K562 (cell line): ENCODE measurements around the gene RPS6KA4. TPM values are rescaled to one million over a fixed set of nuclear protein-coding genes. Genes with fewer than 3 reads are reported as not detected.
A peak's percentile ranks its signal among the peaks of the same experiment; 100 is the strongest.

Source experiments
- CHD7 ChIP-seq: fragments of 200-600 bp; sonication (generic); IDR thresholded peaks from one replicate; pipeline ENCODE4 v1.6.1; 2012; ENCODE audit warnings: mild to moderate bottlenecking, low read depth, low read length, inconsistent platforms
- HINFP ChIP-seq: fragments of 450-650 bp; conservative IDR thresholded peaks from 2 replicates; pipeline ENCODE4 v1.6.1; 2016; ENCODE audit warnings: missing genetic modification characterization, low read depth, mild to moderate bottlenecking, control low read depth, missing compliant biosample characterization
- PRDM10 ChIP-seq: fragments of 450-650 bp; IDR thresholded peaks from 2 replicates; pipeline ENCODE4 v1.6.1; 2018; ENCODE audit not compliant: partially characterized antibody
- SNAPC5 ChIP-seq: fragments of 250-450 bp; sonication (Bioruptor Pico); IDR thresholded peaks from 2 replicates; pipeline ENCODE4 v1.8.0; 2021; ENCODE audit warnings: moderate library complexity, mild to moderate bottlenecking, inconsistent platforms
- SNRNP70 ChIP-seq: fragments of 200-400 bp; formaldehyde crosslinking; optimal IDR thresholded peaks from 2 replicates; pipeline ENCODE3; 2017; ENCODE audit warnings: low read depth, low read length
- TCF7 ChIP-seq: sonication (generic); IDR thresholded peaks from 2 replicates; pipeline ENCODE4 v1.6.1; 2016; ENCODE audit warnings: antibody characterized with exemption, borderline replicate concordance
- polyA plus RNA-seq, 8 experiments: library from polyadenylated mRNA; depleted of rRNA in 4 of 8; stranded (reverse) in 5 of 8; unstranded in 3 of 8; fragments of >200 nt; fragmentation: Nextera tagmentation in 2 of 8; fragmentation: Illumina TruSeq in 1 of 8; extraction: Ambion mirVana in 2 of 8; extraction: Trizol in 1 of 8; gene quantifications; 2 replicates each; pipeline versions ENCODE4 v1.2.1 to v1.2.3, GENCODE V29; 2011 to 2014; ENCODE audit warnings: inconsistent platforms in 1 of 8, missing spikeins in 1 of 8
- total RNA-seq, 7 experiments: library from RNA; depleted of rRNA in 6 of 7; stranded (reverse); fragments of >200 nt in 6 of 7; fragmentation: Illumina TruSeq in 2 of 7; extraction: Trizol in 2 of 7; gene quantifications; 2 replicates each; pipeline versions ENCODE4 v1.2.1 to v1.2.3, GENCODE V29; 2011 to 2021; ENCODE audit warnings: low replicate concordance in 1 of 7

RPS6KA4 gene
- total and polyA plus RNA-seq, 9 of the 15 experiments (the other 6 are each of a cell fraction or from before 2014, with no cell fraction given), result 0.15 to 23.8 (median 9.8) TPM

- TF ChIP-seq CHD7, result no peak
- TF ChIP-seq TCF7, result no peak
- TF ChIP-seq SNRNP70, result no peak
- no peak for TF ChIP-seq HINFP (tag)
- TF ChIP-seq SNAPC5, result no peak
- peak; percentile 24 for TF ChIP-seq PRDM10
These were observed 39.9 kb upstream of the RPS6KA4 start (continued) for GRCh38 chr11:64318766-64319761.
